ENCODE measurements around the gene FLT3. TPM values are rescaled to one million over a fixed set of nuclear protein-coding genes. Genes with fewer than 3 reads are reported as not detected.

The FLT3 gene
- total and polyA plus RNA-seq, 9 of the 15 experiments (the other 6 are each of a cell fraction or from before 2014, with no cell fraction given): not detected

DNA sequence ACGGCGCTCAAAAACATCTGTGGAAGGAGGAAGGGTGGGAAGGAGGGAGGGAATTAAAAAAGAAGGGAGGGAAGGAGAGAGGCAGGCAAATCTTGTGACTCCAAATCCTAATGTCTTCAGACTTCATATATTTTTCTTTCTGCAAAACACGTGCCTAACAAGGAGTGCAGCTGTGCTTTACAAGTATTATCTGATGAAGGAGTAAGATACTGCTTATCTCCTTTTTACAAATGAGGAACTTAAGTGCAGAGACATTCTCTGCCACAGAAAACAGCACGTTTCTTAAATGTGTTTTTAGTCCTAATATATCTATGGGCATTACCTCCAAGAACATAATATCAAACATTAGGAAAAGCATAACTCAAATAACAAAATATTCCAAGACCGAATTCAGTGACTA lies 6.5 kb downstream of the FLT3 start (continued):
- peak; percentile 15; the same call in 1 of the 2 replicates for TF ChIP-seq TEAD4 (IDR thresholded peaks at IDR 0.05; ENCODE audit: low read length)
- TF ChIP-seq TEAD4 (CRISPR knock-in tag; IDR thresholded peaks at IDR 0.05; ENCODE audit: borderline replicate concordance): no peak
- TF ChIP-seq DPF2 (IDR thresholded peaks at IDR 0.05): no peak

DNA sequence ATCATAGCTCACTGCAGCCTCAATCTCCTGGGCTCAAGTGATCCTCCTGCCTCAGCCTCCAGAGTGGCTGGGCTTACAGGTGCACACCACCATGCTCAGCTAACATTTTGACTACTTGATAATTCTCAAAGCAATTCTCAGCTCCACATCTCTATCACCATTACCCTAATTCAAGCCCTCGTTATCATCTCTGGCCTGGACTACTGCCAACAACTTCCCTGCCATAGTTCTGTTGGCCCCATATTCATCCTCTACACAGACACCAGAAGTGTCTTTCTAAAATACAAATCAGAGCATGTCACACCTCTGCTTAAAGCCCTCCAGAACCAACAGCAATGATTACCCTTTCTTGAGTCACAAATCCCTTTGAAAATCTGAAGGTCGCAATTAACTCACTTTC lies 7.9 kb downstream of the FLT3 start:
- Histone ChIP-seq H3K4me1 (replicated peaks in 1 of 2; ENCODE audit: control insufficient read depth in 2 of 2, insufficient read depth in 2 of 2, low read length in 2 of 2) (no peaks in the 10 kb centered on the region), H3K4me3 (no peak overlapping the region), H3K79me2 (ENCODE audit: control insufficient read depth, insufficient read depth, low read length) (no peaks in the 10 kb centered on the region), H3K9me3 (replicated peaks; ENCODE audit: control insufficient read depth, insufficient read depth, low read depth, low read length) (no peaks in the 10 kb centered on the region), H3K27me3 (ENCODE audit: control insufficient read depth in 2 of 2, insufficient read depth in 2 of 2, low read length in 2 of 2) (peaks cover 0 to under 1% of the 10 kb centered on the region in 2 experiments; a peak in 1 of 5 replicates), H3K9ac (ENCODE audit: insufficient read depth in 1 of 2, low read depth in 2 of 2, low read length in 2 of 2) (no peak overlapping the region), H3K27ac (ENCODE audit: extremely low read depth, low read depth, low read length) (no peak overlapping the region), H2AFZ (ENCODE audit: low read depth, low read length) (no peak overlapping the region), H4K20me1 (replicated peaks; ENCODE audit: control insufficient read depth, insufficient read depth, low read length) (no peaks in the 10 kb centered on the region), H3K4me2 (ENCODE audit: insufficient read depth, low read length) (no peak overlapping the region), H3K36me3 (ENCODE audit: control insufficient read depth, insufficient read depth, low read length) (no peaks in the 10 kb centered on the region), H3K9me1 (ENCODE audit: control insufficient read depth, insufficient read depth, low read length) (no peaks in the 10 kb centered on the region)
- BruUV-seq (replicated peaks): no TSS peak
- TF ChIP-seq DACH1 (IDR thresholded peaks at IDR 0.05; ENCODE audit: partially characterized antibody): no peak
- TF ChIP-seq, protein P1, sequence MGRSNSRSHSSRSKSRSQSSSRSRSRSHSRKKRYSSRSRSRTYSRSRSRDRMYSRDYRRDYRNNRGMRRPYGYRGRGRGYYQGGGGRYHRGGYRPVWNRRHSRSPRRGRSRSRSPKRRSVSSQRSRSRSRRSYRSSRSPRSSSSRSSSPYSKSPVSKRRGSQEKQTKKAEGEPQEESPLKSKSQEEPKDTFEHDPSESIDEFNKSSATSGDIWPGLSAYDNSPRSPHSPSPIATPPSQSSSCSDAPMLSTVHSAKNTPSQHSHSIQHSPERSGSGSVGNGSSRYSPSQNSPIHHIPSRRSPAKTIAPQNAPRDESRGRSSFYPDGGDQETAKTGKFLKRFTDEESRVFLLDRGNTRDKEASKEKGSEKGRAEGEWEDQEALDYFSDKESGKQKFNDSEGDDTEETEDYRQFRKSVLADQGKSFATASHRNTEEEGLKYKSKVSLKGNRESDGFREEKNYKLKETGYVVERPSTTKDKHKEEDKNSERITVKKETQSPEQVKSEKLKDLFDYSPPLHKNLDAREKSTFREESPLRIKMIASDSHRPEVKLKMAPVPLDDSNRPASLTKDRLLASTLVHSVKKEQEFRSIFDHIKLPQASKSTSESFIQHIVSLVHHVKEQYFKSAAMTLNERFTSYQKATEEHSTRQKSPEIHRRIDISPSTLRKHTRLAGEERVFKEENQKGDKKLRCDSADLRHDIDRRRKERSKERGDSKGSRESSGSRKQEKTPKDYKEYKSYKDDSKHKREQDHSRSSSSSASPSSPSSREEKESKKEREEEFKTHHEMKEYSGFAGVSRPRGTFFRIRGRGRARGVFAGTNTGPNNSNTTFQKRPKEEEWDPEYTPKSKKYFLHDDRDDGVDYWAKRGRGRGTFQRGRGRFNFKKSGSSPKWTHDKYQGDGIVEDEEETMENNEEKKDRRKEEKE (IDR thresholded peaks at IDR 0.05; ENCODE audit: borderline replicate concordance in 1 of 2, control insufficient read depth in 1 of 2, low read depth in 2 of 2, low read length in 1 of 2): no peak
- no peak for TF ChIP-seq CBX2 (IDR thresholded peaks at IDR 0.05; ENCODE audit: insufficient read depth, low read length, poor library complexity, severe bottlenecking)
- no peak for TF ChIP-seq SRF (CRISPR knock-in tag; IDR thresholded peaks at IDR 0.05)
- no peak for TF ChIP-seq RBM25 (IDR thresholded peaks at IDR 0.05; ENCODE audit: low read depth, low read length, severe bottlenecking)
- CTCF ChIA-PET (ENCODE audit: low intra/inter-chr PET ratio): no interaction called here
- intact Hi-C loops (cut with micrococcal nuclease) (no loop called here), in situ Hi-C loops (cut with MboI) (no loop called here)
- DNase-seq (ENCODE audit: extremely low read depth in 1 of 4, low spot score in 3 of 4) (no peak), ATAC-seq (no peak), FAIRE-seq (no peak)
- WGBS (ENCODE audit: insufficient coverage, low coverage, missing lambda C conversion rate): 0% methylated on average over 1 of the region's 2 CpGs
- POLR2A ChIA-PET: no interaction called here

Measured in K562 (cell line).